ENCODE measurements around the gene FRRS1L. TPM values are rescaled to one million over a fixed set of nuclear protein-coding genes. Genes with fewer than 3 reads are reported as not detected.

The FRRS1L gene
- total and polyA plus RNA-seq, 2 of the 13 experiments (the other 11 are each of a cell fraction or from before 2014, with no cell fraction given) = 0.02 to 0.03 TPM

DNA sequence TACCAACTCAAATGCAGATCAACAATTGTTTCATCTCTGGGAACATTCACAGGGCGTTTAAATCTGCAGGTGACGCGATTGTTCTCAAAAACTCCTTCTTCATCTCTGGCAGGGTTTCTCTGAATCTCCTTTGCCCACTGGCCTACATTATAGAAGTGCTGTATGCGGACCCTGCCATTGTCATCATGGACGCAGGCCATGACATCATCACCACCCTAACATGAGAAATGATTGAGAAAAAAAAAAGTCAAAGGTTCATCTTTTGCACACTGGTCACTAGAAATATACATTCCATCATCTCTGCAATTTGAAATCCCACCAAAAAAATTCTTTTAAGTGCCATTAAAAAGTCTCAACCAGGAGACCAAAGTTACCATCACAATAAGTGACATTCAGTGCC, 25.7 kb downstream of the FRRS1L start:
- no peaks in the 10 kb centered on the region for H3K9me3 ChIP-seq (ENCODE audit: low read length)
- WGBS (ENCODE audit: low lambda C conversion rate) = 73% methylated on average over 5 of the region's 5 CpGs
- no peak overlapping the region for H2AFZ ChIP-seq (ENCODE audit: low read length)
- no peak for ATAC-seq
- TF ChIP-seq CREB1 (IDR thresholded peaks at IDR 0.05) (peak; percentile 70), CREB1 (CRISPR knock-in tag; IDR thresholded peaks at IDR 0.05) (no peak), ATF7 (IDR thresholded peaks at IDR 0.05) (peak; percentile 86), ATF7 (CRISPR knock-in tag; IDR thresholded peaks at IDR 0.05) (no peak), ZSCAN30 (CRISPR knock-in tag; IDR thresholded peaks at IDR 0.05) (no peak)
- H3K9ac ChIP-seq (ENCODE audit: insufficient read depth, low read depth, low read length) = no peak overlapping the region
- intact Hi-C loops (cut with micrococcal nuclease; ENCODE audit: unreplicated experiment) (no loop called here), in situ Hi-C loops (cut with HindIII; ENCODE audit: extremely low pct_ligation_motif_present, low pct_unique_long_range_greater_than_20kb) (loop anchor here (10.0 kb wide), 1 partner anchor 57 kb away; no protein-coding TSS in a partner anchor)
- H3K4me3 ChIP-seq (replicated peaks in 1 of 3; ENCODE audit: insufficient read depth in 1 of 3, low read depth in 2 of 3, low read length in 3 of 3) = no peak overlapping the region
- H3K27me3 ChIP-seq (ENCODE audit: control insufficient read depth in 1 of 2, insufficient read depth in 2 of 2, low read length in 2 of 2) = no peaks in the 10 kb centered on the region; a peak in 1 of 5 replicates
- FAIRE-seq = no peak
- H3K4me1 ChIP-seq (ENCODE audit: insufficient read depth, low read length) = peaks cover 20% of the 10 kb centered on the region
- no peaks in the 10 kb centered on the region for H3K79me2 ChIP-seq (ENCODE audit: insufficient read depth, low read length)
- no peak overlapping the region for H3K4me2 ChIP-seq (ENCODE audit: low read depth, low read length)
- H3K36me3 ChIP-seq (replicated peaks in 1 of 2; ENCODE audit: control insufficient read depth in 1 of 2, insufficient read depth in 2 of 2, low read length in 2 of 2) = no peaks in the 10 kb centered on the region
- no peak overlapping the region for H3K27ac ChIP-seq (ENCODE audit: extremely low read length, insufficient read depth, low read length)
- no peak for DNase-seq (ENCODE audit: low spot score)
- POLR2A ChIA-PET = no interaction called here
- BruUV-seq (replicated peaks) = no TSS peak
- CTCF ChIA-PET (ENCODE audit: low intra/inter-chr PET ratio, low total read pairs) = no interaction called here
- no peaks in the 10 kb centered on the region for H4K20me1 ChIP-seq (ENCODE audit: insufficient read depth, low read length)

DNA sequence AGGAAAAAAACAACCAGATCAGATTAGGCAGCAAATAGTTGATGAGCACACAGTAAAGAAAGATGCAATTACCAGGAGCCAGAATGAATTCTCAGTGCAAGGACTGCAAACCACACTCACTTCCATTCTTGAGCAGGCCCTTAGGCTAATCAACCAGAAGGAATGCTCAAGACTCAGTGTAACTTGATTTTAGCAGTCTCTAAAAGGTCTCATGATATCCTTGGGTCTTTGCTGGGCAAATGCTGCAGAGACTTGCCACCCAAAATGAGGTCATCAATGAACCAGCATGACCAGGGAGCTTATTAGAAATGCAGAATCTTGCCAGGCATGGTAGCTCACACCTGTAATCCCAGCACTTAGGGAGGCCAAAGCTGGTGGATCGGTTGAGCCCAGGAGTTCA, 27.2 kb downstream of the FRRS1L start:
- no peaks in the 10 kb centered on the region for H3K79me2 ChIP-seq (ENCODE audit: insufficient read depth, low read length)
- no peak overlapping the region for H3K4me2 ChIP-seq (ENCODE audit: low read depth, low read length)
- no peak for ATAC-seq
- no TSS peak for BruUV-seq (replicated peaks)
- POLR2A ChIA-PET = no interaction called here
- H3K9me3 ChIP-seq (ENCODE audit: low read length) = no peaks in the 10 kb centered on the region
- no peak for DNase-seq (ENCODE audit: low spot score)
- no peak overlapping the region for H2AFZ ChIP-seq (ENCODE audit: low read length)
- no peak overlapping the region for H3K27ac ChIP-seq (ENCODE audit: extremely low read length, insufficient read depth, low read length)
- no peak overlapping the region for H3K9ac ChIP-seq (ENCODE audit: insufficient read depth, low read depth, low read length)
- intact Hi-C loops (cut with micrococcal nuclease; ENCODE audit: unreplicated experiment) (no loop called here), in situ Hi-C loops (cut with HindIII; ENCODE audit: extremely low pct_ligation_motif_present, low pct_unique_long_range_greater_than_20kb) (loop anchor here (10.0 kb wide), 1 partner anchor 55 kb away; no protein-coding TSS in a partner anchor)
- no peak for FAIRE-seq
- peaks cover 15% of the 10 kb centered on the region for H3K4me1 ChIP-seq (ENCODE audit: insufficient read depth, low read length)
- CTCF ChIA-PET (ENCODE audit: low intra/inter-chr PET ratio, low total read pairs) = no interaction called here
- TF ChIP-seq PAWR (CRISPR knock-in tag; IDR thresholded peaks at IDR 0.05; ENCODE audit: borderline replicate concordance) (no peak), TOE1 (CRISPR knock-in tag; IDR thresholded peaks at IDR 0.05) (no peak), ZNF382 (CRISPR knock-in tag; IDR thresholded peaks at IDR 0.05; ENCODE audit: borderline replicate concordance) (no peak), HNF4G (IDR thresholded peaks at IDR 0.05; ENCODE audit: borderline replicate concordance, low read depth, low read length) (no peak), HNF4G (CRISPR knock-in tag; IDR thresholded peaks at IDR 0.05; ENCODE audit: borderline replicate concordance, low read depth) (no peak), KMT2A (CRISPR knock-in tag; IDR thresholded peaks at IDR 0.05) (no peak), KDM3A (CRISPR knock-in tag; IDR thresholded peaks at IDR 0.05; ENCODE audit: low read depth) (no peak), ZNF30 (CRISPR knock-in tag; IDR thresholded peaks at IDR 0.05) (no peak)
- TF ChIP-seq, protein P1, sequence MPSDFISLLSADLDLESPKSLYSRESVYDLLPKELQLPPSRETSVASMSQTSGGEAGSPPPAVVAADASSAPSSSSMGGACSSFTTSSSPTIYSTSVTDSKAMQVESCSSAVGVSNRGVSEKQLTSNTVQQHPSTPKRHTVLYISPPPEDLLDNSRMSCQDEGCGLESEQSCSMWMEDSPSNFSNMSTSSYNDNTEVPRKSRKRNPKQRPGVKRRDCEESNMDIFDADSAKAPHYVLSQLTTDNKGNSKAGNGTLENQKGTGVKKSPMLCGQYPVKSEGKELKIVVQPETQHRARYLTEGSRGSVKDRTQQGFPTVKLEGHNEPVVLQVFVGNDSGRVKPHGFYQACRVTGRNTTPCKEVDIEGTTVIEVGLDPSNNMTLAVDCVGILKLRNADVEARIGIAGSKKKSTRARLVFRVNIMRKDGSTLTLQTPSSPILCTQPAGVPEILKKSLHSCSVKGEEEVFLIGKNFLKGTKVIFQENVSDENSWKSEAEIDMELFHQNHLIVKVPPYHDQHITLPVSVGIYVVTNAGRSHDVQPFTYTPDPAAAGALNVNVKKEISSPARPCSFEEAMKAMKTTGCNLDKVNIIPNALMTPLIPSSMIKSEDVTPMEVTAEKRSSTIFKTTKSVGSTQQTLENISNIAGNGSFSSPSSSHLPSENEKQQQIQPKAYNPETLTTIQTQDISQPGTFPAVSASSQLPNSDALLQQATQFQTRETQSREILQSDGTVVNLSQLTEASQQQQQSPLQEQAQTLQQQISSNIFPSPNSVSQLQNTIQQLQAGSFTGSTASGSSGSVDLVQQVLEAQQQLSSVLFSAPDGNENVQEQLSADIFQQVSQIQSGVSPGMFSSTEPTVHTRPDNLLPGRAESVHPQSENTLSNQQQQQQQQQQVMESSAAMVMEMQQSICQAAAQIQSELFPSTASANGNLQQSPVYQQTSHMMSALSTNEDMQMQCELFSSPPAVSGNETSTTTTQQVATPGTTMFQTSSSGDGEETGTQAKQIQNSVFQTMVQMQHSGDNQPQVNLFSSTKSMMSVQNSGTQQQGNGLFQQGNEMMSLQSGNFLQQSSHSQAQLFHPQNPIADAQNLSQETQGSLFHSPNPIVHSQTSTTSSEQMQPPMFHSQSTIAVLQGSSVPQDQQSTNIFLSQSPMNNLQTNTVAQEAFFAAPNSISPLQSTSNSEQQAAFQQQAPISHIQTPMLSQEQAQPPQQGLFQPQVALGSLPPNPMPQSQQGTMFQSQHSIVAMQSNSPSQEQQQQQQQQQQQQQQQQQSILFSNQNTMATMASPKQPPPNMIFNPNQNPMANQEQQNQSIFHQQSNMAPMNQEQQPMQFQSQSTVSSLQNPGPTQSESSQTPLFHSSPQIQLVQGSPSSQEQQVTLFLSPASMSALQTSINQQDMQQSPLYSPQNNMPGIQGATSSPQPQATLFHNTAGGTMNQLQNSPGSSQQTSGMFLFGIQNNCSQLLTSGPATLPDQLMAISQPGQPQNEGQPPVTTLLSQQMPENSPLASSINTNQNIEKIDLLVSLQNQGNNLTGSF (CRISPR knock-in tag; IDR thresholded peaks at IDR 0.05) = no peak
- TF ChIP-seq, protein P2, sequence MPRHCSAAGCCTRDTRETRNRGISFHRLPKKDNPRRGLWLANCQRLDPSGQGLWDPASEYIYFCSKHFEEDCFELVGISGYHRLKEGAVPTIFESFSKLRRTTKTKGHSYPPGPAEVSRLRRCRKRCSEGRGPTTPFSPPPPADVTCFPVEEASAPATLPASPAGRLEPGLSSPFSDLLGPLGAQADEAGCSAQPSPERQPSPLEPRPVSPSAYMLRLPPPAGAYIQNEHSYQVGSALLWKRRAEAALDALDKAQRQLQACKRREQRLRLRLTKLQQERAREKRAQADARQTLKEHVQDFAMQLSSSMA (CRISPR knock-in tag; IDR thresholded peaks at IDR 0.05) = no peak
- H3K36me3 ChIP-seq (replicated peaks in 1 of 2; ENCODE audit: control insufficient read depth in 1 of 2, insufficient read depth in 2 of 2, low read length in 2 of 2) = no peaks in the 10 kb centered on the region
- WGBS (ENCODE audit: low lambda C conversion rate) = 57% methylated on average over 1 of the region's 1 CpG
- no peaks in the 10 kb centered on the region for H3K27me3 ChIP-seq (ENCODE audit: control insufficient read depth in 1 of 2, insufficient read depth in 2 of 2, low read length in 2 of 2)
- no peak overlapping the region for H3K4me3 ChIP-seq (replicated peaks in 1 of 3; ENCODE audit: insufficient read depth in 1 of 3, low read depth in 2 of 3, low read length in 3 of 3)
- H4K20me1 ChIP-seq (ENCODE audit: insufficient read depth, low read length) = no peaks in the 10 kb centered on the region

Data from HepG2 (cell line).